A673 (cell line): ENCODE measurements around the gene INTU. TPM values are rescaled to one million over a fixed set of nuclear protein-coding genes. Genes with fewer than 3 reads are reported as not detected.

Experiments
- BruUV-seq: library from RNA; stranded (reverse); fragments of 400-500 nt; replicated peaks from 2 replicates; lab custom pipeline; 2021; lab: Mats Ljungman, UMichigan
- CTCF ChIA-PET: fragments of 300-600 bp; sonication (Branson Sonifier 250); formaldehyde crosslinking; loops from one replicate; lab custom pipeline; 2022; ENCODE audit warnings: antibody characterized with exemption; lab: Charles Lee
- POLR2A ChIA-PET: fragments of 300-600 bp; sonication (Branson Sonifier 250); formaldehyde crosslinking; loops from one replicate; lab custom pipeline; 2022; ENCODE audit warnings: antibody characterized with exemption; ENCODE audit not compliant: low non-redundant PET; lab: Charles Lee
- DNase-seq: peaks from one replicate; pipeline ENCODE4 v3.0.0-alpha.2; 2015; ENCODE audit warnings: low spot score
- H3K27ac ChIP-seq: fragments of 200-600 bp; sonication (generic); 2 replicates; pipeline ENCODE4 v1.5.1; 2016; ENCODE audit warnings: mixed run types, low read depth, mild to moderate bottlenecking, mixed read lengths, antibody characterized with exemption, low read length; ENCODE audit not compliant: poor library complexity, severe bottlenecking
- H3K27me3 ChIP-seq: fragments of 200-600 bp; sonication (generic); replicated peaks from 2 replicates; pipeline ENCODE4 v1.6.1; 2017; ENCODE audit warnings: mixed run types, low read depth, mild to moderate bottlenecking, mixed read lengths, antibody characterized with exemption, low read length; ENCODE audit not compliant: insufficient read depth, poor library complexity
- H3K36me3 ChIP-seq: fragments of 200-600 bp; sonication (generic); 2 replicates; pipeline ENCODE4 v1.6.1; 2016; ENCODE audit warnings: mixed run types, mild to moderate bottlenecking, mixed read lengths, antibody characterized with exemption, low read length; ENCODE audit not compliant: insufficient read depth, poor library complexity, severe bottlenecking
- H3K4me1 ChIP-seq: fragments of 200-600 bp; sonication (generic); 2 replicates; pipeline ENCODE4 v1.6.1; 2017; ENCODE audit warnings: mixed run types, mild to moderate bottlenecking, mixed read lengths, antibody characterized with exemption, low read length; ENCODE audit not compliant: insufficient read depth, poor library complexity, severe bottlenecking
- H3K4me3 ChIP-seq: fragments of 200-600 bp; sonication (generic); 2 replicates; pipeline ENCODE4 v1.5.1; 2016; ENCODE audit warnings: low read depth, mixed run types, mild to moderate bottlenecking, mixed read lengths, low read length; ENCODE audit not compliant: poor library complexity, severe bottlenecking
- H3K9me3 ChIP-seq: fragments of 200-600 bp; sonication (generic); 2 replicates; pipeline ENCODE4 v1.6.1; 2016; ENCODE audit warnings: mixed run types, low read depth, mild to moderate bottlenecking, mixed read lengths, antibody characterized with exemption, low read length; ENCODE audit not compliant: poor library complexity, severe bottlenecking
- EZH2 ChIP-seq: fragments of 200-600 bp; sonication (generic); IDR thresholded peaks from 2 replicates; pipeline ENCODE4 v1.6.1; 2017; ENCODE audit warnings: borderline replicate concordance, low read depth, mild to moderate bottlenecking, mixed read lengths, antibody characterized with exemption, low read length; ENCODE audit not compliant: poor library complexity, severe bottlenecking
- intact Hi-C: fragments of 100-400 bp; cut with micrococcal nuclease; formaldehyde crosslinking; loops from one replicate; pipeline ENCODE4 v1.10.0; 2022; ENCODE audit not compliant: unreplicated experiment
- total RNA-seq: library from RNA; stranded (reverse); gene quantifications from 2 replicates; pipeline ENCODE4 v1.2.3, GENCODE V29; 2021
- TF ChIP-seq, protein P1 (sequence below): fragments of 300-800, 200-600 bp; sonication (generic); conservative IDR thresholded peaks from 2 replicates; pipeline ENCODE4 v1.5.1; 2017; ENCODE audit warnings: low read depth, mild to moderate bottlenecking, antibody characterized with exemption, low read length, moderate library complexity, mixed read lengths

INTU gene
- total RNA-seq, 1 experiment from 2014 or later: 11.2 TPM

DNA sequence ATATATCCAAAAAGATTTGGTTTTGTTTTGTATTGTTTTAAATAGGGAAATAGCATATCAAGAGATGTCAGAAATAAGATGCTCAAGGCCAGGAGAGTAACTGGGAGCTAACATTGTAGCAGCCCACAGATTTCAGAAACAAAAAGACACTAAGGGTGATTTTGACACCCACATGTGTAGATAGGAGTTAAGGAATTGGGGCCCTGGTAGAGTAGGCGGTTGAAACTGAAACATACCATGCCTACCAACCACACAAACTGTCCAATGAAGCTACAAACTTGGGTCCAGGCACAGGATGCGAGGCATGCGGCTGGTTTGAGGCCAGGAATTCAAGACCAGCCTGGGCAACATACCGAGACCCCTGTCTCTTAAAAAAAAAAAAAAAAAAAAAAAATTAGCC, 143.1 kb downstream of the INTU start:
- H3K4me1 ChIP-seq: no peaks in the 10 kb centered on the region
- no peak for TF ChIP-seq EZH2
- TF ChIP-seq, protein P1, sequence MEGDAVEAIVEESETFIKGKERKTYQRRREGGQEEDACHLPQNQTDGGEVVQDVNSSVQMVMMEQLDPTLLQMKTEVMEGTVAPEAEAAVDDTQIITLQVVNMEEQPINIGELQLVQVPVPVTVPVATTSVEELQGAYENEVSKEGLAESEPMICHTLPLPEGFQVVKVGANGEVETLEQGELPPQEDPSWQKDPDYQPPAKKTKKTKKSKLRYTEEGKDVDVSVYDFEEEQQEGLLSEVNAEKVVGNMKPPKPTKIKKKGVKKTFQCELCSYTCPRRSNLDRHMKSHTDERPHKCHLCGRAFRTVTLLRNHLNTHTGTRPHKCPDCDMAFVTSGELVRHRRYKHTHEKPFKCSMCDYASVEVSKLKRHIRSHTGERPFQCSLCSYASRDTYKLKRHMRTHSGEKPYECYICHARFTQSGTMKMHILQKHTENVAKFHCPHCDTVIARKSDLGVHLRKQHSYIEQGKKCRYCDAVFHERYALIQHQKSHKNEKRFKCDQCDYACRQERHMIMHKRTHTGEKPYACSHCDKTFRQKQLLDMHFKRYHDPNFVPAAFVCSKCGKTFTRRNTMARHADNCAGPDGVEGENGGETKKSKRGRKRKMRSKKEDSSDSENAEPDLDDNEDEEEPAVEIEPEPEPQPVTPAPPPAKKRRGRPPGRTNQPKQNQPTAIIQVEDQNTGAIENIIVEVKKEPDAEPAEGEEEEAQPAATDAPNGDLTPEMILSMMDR: no peak
- intact Hi-C loops: no loop called here
- H3K27ac ChIP-seq: no peak overlapping the region
- no TSS peak for BruUV-seq
- peaks cover 10% of the 10 kb centered on the region for H3K27me3 ChIP-seq
- ChIA-PET POLR2A (no interaction called here), CTCF (no interaction called here)
- no peaks in the 10 kb centered on the region for H3K9me3 ChIP-seq
- no peak overlapping the region for H3K4me3 ChIP-seq
- H3K36me3 ChIP-seq: no peaks in the 10 kb centered on the region
- no peak for DNase-seq

Other genes with a start within 250 kb of the INTU start
- not detected in 2 replicates for gene SLC25A31, start 97.4 kb downstream of the INTU start, total RNA-seq
- gene HSPA4L, start 149.4 kb downstream of the INTU start, total RNA-seq: 3.8 and 4.9 TPM in 2 replicates
- gene PLK4, start 247.9 kb downstream of the INTU start, total RNA-seq: 46.9 and 52.4 TPM in 2 replicates